HFF-Myc (cell line): ENCODE results near the gene FRMPD2.
A peak's percentile ranks its signal among the peaks of the same experiment; 100 is the strongest.

Source experiments
- DNase-seq: peaks from one replicate; pipeline ENCODE4 v3.0.0-alpha.2; 2011; ENCODE audit warnings: low read depth; ENCODE audit errors: extremely low read depth
- H3K4me3 ChIP-seq: replicated peaks from 2 replicates; pipeline ENCODE4 v1.5.1; 2011; ENCODE audit warnings: low read depth, mild to moderate bottlenecking, control low read depth, low read length
- TF ChIP-seq, protein P1 (sequence below): IDR thresholded peaks from 2 replicates; pipeline ENCODE4 v1.5.1; 2012; ENCODE audit warnings: mild to moderate bottlenecking, low read depth, low read length, control low read depth; ENCODE audit errors: missing control alignments

Gene FRMPD2

GRCh38 chr10:48219194-48219593, 55.3 kb downstream of the FRMPD2 start:
- H3K4me3 ChIP-seq = no peak overlapping the region
- TF ChIP-seq, protein P1, sequence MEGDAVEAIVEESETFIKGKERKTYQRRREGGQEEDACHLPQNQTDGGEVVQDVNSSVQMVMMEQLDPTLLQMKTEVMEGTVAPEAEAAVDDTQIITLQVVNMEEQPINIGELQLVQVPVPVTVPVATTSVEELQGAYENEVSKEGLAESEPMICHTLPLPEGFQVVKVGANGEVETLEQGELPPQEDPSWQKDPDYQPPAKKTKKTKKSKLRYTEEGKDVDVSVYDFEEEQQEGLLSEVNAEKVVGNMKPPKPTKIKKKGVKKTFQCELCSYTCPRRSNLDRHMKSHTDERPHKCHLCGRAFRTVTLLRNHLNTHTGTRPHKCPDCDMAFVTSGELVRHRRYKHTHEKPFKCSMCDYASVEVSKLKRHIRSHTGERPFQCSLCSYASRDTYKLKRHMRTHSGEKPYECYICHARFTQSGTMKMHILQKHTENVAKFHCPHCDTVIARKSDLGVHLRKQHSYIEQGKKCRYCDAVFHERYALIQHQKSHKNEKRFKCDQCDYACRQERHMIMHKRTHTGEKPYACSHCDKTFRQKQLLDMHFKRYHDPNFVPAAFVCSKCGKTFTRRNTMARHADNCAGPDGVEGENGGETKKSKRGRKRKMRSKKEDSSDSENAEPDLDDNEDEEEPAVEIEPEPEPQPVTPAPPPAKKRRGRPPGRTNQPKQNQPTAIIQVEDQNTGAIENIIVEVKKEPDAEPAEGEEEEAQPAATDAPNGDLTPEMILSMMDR = no peak
- no peak for DNase-seq

DNA sequence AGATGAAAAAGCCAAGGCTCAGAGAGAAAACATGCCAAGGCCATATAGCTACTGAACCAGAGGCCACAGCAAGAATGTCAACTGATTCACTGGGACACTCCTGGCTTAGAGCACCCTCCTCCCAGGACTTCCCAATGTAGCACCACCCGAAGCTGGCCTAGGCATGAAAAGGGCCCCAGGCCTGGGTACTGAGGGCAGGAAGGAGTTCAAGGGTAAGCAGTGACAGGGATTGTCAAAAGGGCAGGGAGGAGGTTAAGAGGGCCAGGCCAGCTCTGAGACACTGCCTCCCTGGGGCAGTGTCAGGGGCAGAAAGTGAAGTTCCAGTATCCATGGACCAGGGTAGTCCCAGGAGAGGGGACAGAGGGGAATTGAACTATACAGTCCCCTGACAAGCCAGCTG, 57.8 kb downstream of the FRMPD2 start:
- no peak overlapping the region for H3K4me3 ChIP-seq
- TF ChIP-seq, protein P1 = no peak
- no peak for DNase-seq

- TF ChIP-seq, protein P1 = no peak
- no peak for DNase-seq
- H3K4me3 ChIP-seq = no peak overlapping the region
Observed at GRCh38 chr10:48216204-48216505, 58.3 kb downstream of the FRMPD2 start.

DNA sequence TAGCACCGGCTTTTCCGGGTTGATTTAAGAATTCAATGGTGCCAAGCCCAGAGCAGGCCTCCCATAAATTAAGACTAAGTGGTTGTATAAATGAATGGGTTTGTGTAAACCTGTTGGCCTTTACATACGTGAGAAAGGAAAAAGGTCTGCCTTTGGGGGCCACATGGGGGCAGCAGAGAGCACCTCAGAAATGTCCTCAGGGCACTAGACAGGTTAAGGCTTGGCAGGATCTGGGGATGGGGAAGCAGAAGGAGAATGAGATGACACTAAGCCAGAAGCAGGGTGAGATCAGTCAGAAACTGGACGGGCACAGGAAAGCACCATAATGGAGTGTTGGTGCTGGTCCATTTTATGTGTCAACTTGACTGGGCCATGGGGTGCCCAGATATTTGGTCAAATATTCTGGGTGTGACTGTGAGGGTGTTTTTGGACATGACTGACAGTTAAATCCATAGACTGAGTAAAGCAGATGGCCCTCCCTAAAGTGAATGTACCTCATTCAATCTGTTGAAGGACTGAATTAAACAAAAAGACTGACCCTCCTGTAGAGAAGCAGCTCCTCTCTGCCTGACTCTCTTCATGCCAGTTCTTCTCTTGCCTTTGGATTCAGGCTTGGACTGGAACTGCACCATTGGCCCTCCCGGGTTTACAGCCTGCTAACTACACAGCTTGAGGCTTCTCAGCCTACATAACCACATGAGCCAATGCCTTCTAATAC, 58.9 kb downstream of the FRMPD2 start:
- TF ChIP-seq, protein P1 = peak; percentile 86
- H3K4me3 ChIP-seq = no peak overlapping the region
- peak; percentile 22 for DNase-seq

DNA sequence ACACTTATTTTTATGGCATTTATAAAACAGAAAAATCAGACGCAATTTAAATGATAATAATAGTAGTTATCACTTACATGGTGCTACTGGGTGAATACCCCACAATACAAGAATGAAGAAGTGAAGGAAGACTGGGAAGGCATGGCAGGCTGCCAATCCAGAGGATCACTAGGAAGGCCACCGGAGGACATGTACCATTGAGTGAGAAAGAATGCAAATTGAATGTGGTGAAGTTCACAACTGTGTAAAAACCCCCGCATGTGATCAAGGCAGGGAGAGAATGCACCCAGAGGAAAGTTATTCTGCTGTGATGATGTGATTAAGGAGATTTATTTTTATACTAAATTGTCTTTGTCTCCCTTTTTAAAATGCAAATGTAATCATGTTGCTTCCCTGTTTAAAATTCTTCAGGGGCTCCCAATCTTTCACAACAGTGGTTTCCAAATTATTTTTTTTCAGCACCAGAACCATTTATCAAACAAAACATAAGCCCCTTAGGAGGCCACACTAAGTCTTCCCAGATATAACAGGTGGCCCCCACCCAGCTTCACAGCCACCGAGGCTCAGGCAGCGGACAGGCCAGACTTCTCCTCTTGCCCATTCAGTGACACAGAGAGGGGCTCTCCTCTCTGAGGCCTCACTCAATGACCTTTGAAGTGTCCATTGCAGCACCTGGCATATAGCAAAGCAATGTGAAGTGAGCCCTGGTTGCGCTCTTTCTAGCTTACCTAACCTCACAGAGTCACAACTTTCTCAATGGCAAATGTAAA, 59.6 kb downstream of the FRMPD2 start:
- DNase-seq = no peak

GRCh38 chr10:48213047-48213446, 61.4 kb downstream of the FRMPD2 start:
- DNase-seq = no peak
- TF ChIP-seq, protein P1 = no peak
- H3K4me3 ChIP-seq = no peak overlapping the region

More for the DNA sequence above, 59.6 kb downstream of the FRMPD2 start:
- TF ChIP-seq, protein P1 = no peak
- H3K4me3 ChIP-seq = no peak overlapping the region
